IMR-90 (cell line): ENCODE results near the gene NEK8. TPM values are rescaled to one million over a fixed set of nuclear protein-coding genes. Genes with fewer than 3 reads are reported as not detected.

ENCODE experiments used
- polyA plus RNA-seq, 3 experiments: library from polyadenylated mRNA; depleted of rRNA; stranded (reverse); fragments of >200 nt; gene quantifications; 2 replicates each; pipeline ENCODE4 v1.2.3, GENCODE V29; 2012; ENCODE audit warnings: low replicate concordance in 1 of 3
- total RNA-seq: library from RNA; depleted of rRNA; stranded (reverse); fragments of >200 nt; gene quantifications from 2 replicates; pipeline ENCODE4 v1.2.3, GENCODE V29; 2012
- TF ChIP-seq, protein P1 (sequence below): fragments of 150-350 bp; IDR thresholded peaks from 2 replicates; pipeline ENCODE4 v1.6.1; 2016; ENCODE audit warnings: low read depth, mild to moderate bottlenecking, low read length, moderate library complexity, borderline replicate concordance

Gene NEK8
- total and polyA plus RNA-seq, 2 of the 4 experiments (the other 2 are of a cell fraction), result 4.6 to 5.2 TPM

DNA sequence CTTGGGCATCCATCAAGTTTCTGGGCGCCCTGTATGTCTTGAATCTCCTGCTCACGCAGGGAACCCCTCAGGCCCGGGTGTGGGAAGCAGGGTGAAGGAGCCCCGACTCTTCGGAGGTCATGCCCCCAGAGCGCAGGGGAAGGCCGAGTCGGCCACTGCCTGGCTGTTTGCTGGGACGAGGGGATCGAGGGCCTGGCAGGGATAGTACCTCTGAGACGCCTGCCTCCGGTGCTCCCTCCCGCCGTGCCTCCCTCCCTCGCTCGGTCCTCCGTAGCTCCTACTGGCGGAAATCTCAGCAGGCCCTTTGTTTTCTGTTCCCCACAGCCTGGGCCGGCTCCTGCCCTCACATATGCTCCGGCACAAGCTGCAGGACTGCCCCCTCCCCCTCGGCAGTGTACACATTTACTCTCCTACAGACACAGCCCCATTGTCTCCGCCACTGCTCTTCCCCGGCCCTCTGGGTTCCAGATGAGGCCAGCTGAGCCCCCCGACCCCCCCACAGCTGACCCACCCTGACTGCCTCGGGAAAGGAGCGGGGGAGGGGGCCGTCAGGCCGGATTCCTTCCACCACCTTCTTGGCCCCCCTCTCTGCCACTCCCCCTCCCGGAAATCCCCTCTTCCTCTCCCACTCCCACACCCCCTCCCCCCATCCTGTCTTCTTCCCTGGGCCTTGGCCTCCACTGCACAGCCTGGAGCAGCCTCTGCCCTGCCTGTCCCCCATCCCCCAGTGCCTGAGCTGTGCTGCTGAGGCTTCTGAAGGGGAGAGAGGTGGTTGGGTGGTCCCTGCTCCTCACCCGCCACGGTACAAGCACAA, 16.6 kb downstream of the NEK8 start (continued):
- TF ChIP-seq, protein P1, sequence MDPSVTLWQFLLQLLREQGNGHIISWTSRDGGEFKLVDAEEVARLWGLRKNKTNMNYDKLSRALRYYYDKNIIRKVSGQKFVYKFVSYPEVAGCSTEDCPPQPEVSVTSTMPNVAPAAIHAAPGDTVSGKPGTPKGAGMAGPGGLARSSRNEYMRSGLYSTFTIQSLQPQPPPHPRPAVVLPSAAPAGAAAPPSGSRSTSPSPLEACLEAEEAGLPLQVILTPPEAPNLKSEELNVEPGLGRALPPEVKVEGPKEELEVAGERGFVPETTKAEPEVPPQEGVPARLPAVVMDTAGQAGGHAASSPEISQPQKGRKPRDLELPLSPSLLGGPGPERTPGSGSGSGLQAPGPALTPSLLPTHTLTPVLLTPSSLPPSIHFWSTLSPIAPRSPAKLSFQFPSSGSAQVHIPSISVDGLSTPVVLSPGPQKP, result no peak
